HG02938 (cell line): ENCODE measurements around the gene DCTPP1.
"Not testable (repeated sequence)": the region's sequence is repeated elsewhere in the genome, so short reads cannot be mapped to it uniquely, and the experiment has no call there.

Source experiments
- ATAC-seq: cut with Tn5 transposase; IDR thresholded peaks from one replicate; pipeline ENCODE4 v1.9.1; 2021; ENCODE audit warnings: mild to moderate bottlenecking, moderate library complexity; ENCODE audit not compliant: unreplicated experiment

Gene DCTPP1

GRCh38 chr16:30429678-30430427, at the start of gene DCTPP1:
Gene DCTPP1, minus strand, starts transcription at chr16:30430030. Its CDS starts 50 bp downstream, at chr16:30429980.
- ATAC-seq, result peak; percentile 96

- ATAC-seq, result no peak
Measured at GRCh38 chr16:30478766-30479478, 49.1 kb upstream of the DCTPP1 start.

GRCh38 chr16:30477773-30478172, 47.9 kb upstream of the DCTPP1 start:
- ATAC-seq, result not testable (repeated sequence)

GRCh38 chr16:30476991-30477390, 47.2 kb upstream of the DCTPP1 start:
- no peak for ATAC-seq

GRCh38 chr16:30474684-30475083, 44.9 kb upstream of the DCTPP1 start:
- no peak for ATAC-seq

- ATAC-seq, result no peak
Measured at GRCh38 chr16:30474074-30474452, 44.2 kb upstream of the DCTPP1 start.

- no peak for ATAC-seq
Measured at GRCh38 chr16:30473231-30474073, 43.6 kb upstream of the DCTPP1 start.

- ATAC-seq, result peak; percentile 52
Measured at GRCh38 chr16:30472328-30472942, 42.6 kb upstream of the DCTPP1 start, which contains the start of gene ITGAL. Gene ITGAL, plus strand, starts transcription at chr16:30472742. Its CDS starts 96 bp downstream, at chr16:30472838.

GRCh38 chr16:30470632-30470995, 40.8 kb upstream of the DCTPP1 start:
- ATAC-seq, result no peak

GRCh38 chr16:30470170-30470512, 40.3 kb upstream of the DCTPP1 start:
- ATAC-seq, result no peak

- ATAC-seq, result no peak
Measured at GRCh38 chr16:30464078-30464477, 34.2 kb upstream of the DCTPP1 start.

- ATAC-seq, result not testable (repeated sequence)
Measured at GRCh38 chr16:30461426-30461825, 31.6 kb upstream of the DCTPP1 start.

GRCh38 chr16:30459456-30459855, 29.6 kb upstream of the DCTPP1 start:
- no peak for ATAC-seq

GRCh38 chr16:30458561-30459394, 28.9 kb upstream of the DCTPP1 start:
- ATAC-seq, result peak; percentile 71

GRCh38 chr16:30457743-30458560, 28.1 kb upstream of the DCTPP1 start:
- ATAC-seq, result no peak

- ATAC-seq, result no peak
Measured at GRCh38 chr16:30457256-30457655, 27.4 kb upstream of the DCTPP1 start.

GRCh38 chr16:30456302-30456701, 26.5 kb upstream of the DCTPP1 start:
- ATAC-seq, result no peak

- not testable (repeated sequence) for ATAC-seq
Measured at GRCh38 chr16:30452709-30453580, 23.1 kb upstream of the DCTPP1 start.
